Loucy (cell line): ENCODE measurements around the gene FBXL13.

ENCODE experiments used
- CTCF ChIP-seq: fragments of 200-600 bp; sonication (generic); conservative IDR thresholded peaks from 2 replicates; pipeline ENCODE4 v1.5.1; 2014; ENCODE audit warnings: mild to moderate bottlenecking, antibody characterized with exemption, low read length
- EZH2phosphoT487 ChIP-seq: fragments of 200-600 bp; IDR thresholded peaks from 2 replicates; pipeline ENCODE4 v1.6.1; 2018; ENCODE audit warnings: antibody characterized with exemption, mild to moderate bottlenecking, moderate library complexity, borderline replicate concordance

- TF ChIP-seq CTCF: no peak
- no peak for TF ChIP-seq EZH2phosphoT487
Measured at GRCh38 chr7:103121641-103122040, 47.0 kb upstream of the FBXL13 start.
